Cardiac muscle cell (in vitro differentiated cells and primary cell): ENCODE measurements around the gene RNF187. TPM values are rescaled to one million over a fixed set of nuclear protein-coding genes. Genes with fewer than 3 reads are reported as not detected.

Experiments
- DNase-seq, 2 donors: peaks; one replicate each; pipeline versions ENCODE4 v3.0.0 to v3.0.0-alpha.2; 2010 to 2017; ENCODE audit warnings: low read depth in 1 of 2, low spot score in 1 of 2
- H3K27ac ChIP-seq: fragments of 200-600 bp; sonication (generic); 2 replicates; pipeline ENCODE4 v1.5.1; 2016
- H3K27me3 ChIP-seq: fragments of 200-600 bp; sonication (generic); 2 replicates; pipeline ENCODE4 v1.6.0; 2016; ENCODE audit warnings: control low read depth
- H3K36me3 ChIP-seq: fragments of 200-600 bp; sonication (generic); 2 replicates; pipeline ENCODE4 v1.5.1; 2016; ENCODE audit warnings: control low read depth
- H3K4me1 ChIP-seq: fragments of 200-600 bp; sonication (generic); 2 replicates; pipeline ENCODE4 v1.8.1; 2017; ENCODE audit warnings: low read depth, mild to moderate bottlenecking, mixed run types
- H3K4me3 ChIP-seq: fragments of 200-600 bp; sonication (generic); 2 replicates; pipeline ENCODE4 v1.5.1; 2016; ENCODE audit warnings: mild to moderate bottlenecking
- H3K9me3 ChIP-seq: fragments of 200-600 bp; sonication (generic); 2 replicates; pipeline ENCODE4 v1.5.1; 2017; ENCODE audit warnings: low read depth, mild to moderate bottlenecking, control low read depth
- polyA plus RNA-seq: library from polyadenylated mRNA; unstranded; fragments of >200 nt; fragmentation: Nextera tagmentation; extraction: Ambion mirVana; gene quantifications from 2 replicates; pipeline ENCODE4 v1.2.1, GENCODE V29; 2016
- total RNA-seq: library from RNA; depleted of rRNA; stranded (reverse); fragments of >200 nt; gene quantifications from 2 replicates; pipeline ENCODE4 v1.2.3, GENCODE V29; 2016
- TF ChIP-seq, protein P1 (sequence below): IDR thresholded peaks from 2 replicates; pipeline ENCODE4 v1.5.1; 2012; ENCODE audit warnings: low read depth, mild to moderate bottlenecking, low read length

The RNF187 gene
- total and polyA plus RNA-seq, 2 experiments from 2014 or later, result 86.5 to 213 TPM

DNA sequence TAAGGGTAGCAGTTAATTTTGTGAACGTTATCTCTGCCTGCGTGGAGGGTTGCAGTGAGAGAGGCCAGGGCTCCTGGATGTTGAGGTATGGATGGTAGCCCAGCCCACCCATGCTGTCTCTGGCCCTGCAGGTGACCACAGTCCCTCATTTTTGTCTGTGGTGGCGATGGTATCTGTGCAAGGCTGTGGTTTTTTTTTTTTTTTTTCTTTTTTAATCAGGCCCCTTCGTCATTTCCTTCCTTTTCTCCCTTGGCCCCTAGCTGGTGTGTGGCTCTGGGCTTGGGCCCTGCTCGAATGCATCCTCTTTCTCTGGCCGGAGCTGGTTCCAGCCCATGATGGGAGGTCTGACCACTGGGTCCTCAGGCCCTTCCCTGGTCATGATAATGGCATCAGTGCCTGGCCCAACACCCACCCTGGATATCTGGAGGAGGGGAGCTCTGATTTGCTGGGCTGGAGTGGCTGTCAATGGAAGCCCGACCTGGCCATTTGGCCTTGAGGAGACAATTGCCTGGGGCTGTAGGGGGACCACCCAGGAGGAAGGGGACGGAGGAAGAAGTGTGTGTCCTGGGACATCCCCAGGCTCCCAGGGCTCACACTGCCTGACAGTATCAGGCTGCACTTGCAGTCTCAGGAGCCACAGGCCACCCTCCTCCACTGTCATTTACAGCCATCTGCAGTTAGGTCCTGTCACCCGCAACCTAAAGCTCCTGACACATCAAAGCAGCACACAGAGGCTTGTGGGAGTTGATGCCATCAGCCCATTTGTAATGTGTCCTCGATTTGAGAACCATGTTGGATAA, 8.1 kb upstream of the RNF187 start:
- no peaks in the 10 kb centered on the region for H3K9me3 ChIP-seq
- no peak overlapping the region for H3K4me3 ChIP-seq
- DNase-seq, result peak in 1 of 2 donors; percentile 20
- peaks cover 17% of the 10 kb centered on the region for H3K4me1 ChIP-seq
- H3K36me3 ChIP-seq, result no peaks in the 10 kb centered on the region
- H3K27ac ChIP-seq, result no peak overlapping the region
- TF ChIP-seq, protein P1, sequence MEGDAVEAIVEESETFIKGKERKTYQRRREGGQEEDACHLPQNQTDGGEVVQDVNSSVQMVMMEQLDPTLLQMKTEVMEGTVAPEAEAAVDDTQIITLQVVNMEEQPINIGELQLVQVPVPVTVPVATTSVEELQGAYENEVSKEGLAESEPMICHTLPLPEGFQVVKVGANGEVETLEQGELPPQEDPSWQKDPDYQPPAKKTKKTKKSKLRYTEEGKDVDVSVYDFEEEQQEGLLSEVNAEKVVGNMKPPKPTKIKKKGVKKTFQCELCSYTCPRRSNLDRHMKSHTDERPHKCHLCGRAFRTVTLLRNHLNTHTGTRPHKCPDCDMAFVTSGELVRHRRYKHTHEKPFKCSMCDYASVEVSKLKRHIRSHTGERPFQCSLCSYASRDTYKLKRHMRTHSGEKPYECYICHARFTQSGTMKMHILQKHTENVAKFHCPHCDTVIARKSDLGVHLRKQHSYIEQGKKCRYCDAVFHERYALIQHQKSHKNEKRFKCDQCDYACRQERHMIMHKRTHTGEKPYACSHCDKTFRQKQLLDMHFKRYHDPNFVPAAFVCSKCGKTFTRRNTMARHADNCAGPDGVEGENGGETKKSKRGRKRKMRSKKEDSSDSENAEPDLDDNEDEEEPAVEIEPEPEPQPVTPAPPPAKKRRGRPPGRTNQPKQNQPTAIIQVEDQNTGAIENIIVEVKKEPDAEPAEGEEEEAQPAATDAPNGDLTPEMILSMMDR, result no peak
- H3K27me3 ChIP-seq, result no peaks in the 10 kb centered on the region

DNA sequence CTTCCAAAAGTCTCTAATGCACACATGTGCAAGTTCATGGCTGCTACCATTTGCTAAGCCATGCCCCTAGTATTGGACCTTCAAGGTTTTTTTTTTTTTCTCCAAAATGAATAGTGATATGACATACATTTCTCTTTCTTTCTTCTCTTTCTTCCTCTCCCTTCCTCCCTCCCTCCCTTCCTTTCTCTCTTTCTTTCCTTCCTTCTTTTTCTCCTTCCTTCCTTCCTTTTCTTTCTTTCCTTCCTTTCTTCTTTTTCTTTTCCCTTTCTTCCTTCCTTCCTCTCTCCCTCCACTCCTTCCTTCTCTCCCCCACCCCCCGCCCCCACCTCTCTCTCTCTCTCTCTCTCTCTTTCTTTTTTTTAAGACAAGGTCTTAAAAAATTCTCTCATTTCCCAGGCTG, 3.4 kb upstream of the RNF187 start:
- H3K27ac ChIP-seq, result no peak overlapping the region
- TF ChIP-seq, protein P1, result no peak
- H3K27me3 ChIP-seq, result no peaks in the 10 kb centered on the region
- no peak for DNase-seq
- peaks cover 15% of the 10 kb centered on the region for H3K4me1 ChIP-seq
- H3K36me3 ChIP-seq, result no peaks in the 10 kb centered on the region
- H3K9me3 ChIP-seq, result no peaks in the 10 kb centered on the region
- no peak overlapping the region for H3K4me3 ChIP-seq

DNA sequence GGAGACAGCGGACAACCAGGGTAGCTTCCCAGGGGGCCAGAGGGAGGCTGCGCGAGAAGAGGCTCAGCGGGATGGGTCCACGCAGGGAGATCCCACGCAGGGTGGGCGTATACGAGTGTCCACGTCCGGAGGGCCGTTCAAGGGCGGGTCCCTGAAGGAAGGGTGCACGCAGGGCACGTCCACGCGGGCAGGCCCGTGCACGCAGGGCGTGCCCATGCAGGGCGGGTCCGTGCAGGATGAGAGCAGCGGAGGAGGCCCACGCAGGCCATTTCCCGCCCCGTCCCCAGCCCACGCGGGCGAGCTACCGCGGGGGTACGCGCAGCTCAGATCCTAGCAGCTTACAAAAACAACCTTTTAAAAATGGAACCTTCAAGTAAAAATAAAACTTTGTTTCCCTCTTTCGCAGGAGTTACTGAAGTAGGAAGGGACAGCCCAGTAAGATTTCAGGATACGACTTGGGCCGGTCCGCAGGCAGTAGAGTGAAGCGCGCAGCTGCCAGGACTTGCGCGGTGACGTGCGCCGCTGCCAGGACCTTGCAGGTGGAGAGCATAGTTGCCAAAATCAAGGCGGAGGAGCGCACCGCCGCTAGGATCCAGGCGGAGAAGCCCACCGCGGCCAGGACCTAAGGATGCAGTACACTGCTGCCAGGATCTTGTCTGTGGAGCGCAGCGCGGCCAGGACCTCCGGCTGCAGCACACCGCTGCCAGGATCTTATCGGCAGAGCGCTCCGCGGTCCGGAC, 416 bp upstream of the RNF187 start:
- DNase-seq, result peak; percentile 86 to 93
- TF ChIP-seq, protein P1, result no peak
- Histone ChIP-seq H3K27ac (peak overlapping the region; percentile 99), H3K9me3 (no peaks in the 10 kb centered on the region), H3K4me3 (peak overlapping the region; percentile 92), H3K36me3 (peaks cover 3% of the 10 kb centered on the region), H3K4me1 (peaks cover 7% of the 10 kb centered on the region), H3K27me3 (no peaks in the 10 kb centered on the region)

DNA sequence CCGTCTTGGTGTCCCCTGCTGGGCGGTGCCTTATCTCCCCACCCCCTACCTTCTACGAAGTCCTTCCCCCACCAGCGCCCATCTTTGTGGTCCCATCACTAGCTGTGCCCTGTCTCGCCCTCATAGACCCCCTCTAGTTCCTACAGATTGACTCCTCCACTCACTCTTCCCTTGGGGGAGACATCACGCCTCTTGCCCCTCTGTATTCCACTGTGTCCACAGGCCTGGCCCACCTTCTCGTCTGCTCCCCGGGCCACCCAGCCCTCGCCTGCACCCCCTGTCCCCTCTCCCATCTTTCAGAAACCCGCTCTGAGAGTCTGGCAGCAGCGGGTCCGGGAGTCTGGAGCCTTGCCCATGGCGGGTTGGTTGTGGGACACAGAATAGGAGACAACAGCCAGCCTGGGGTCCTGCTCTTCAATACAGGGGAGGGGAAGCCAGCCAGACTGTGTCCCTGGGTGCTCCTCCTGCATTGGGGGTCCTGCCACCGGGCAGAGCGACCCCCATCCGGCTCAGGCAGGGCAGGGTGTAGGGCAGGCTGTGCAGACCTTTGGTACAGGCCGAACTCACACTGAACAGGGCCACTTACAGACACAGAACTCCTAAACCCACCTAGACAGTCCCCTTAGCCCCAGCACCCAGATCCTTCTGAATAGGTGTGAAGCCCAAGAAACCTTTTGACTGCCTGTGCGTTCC, 1.1 kb downstream of the RNF187 start:
- Histone ChIP-seq H3K27me3 (no peaks in the 10 kb centered on the region), H3K27ac (no peak overlapping the region), H3K36me3 (peaks cover 4% of the 10 kb centered on the region), H3K4me3 (peak overlapping the region; percentile 92), H3K9me3 (no peaks in the 10 kb centered on the region), H3K4me1 (peaks cover 7% of the 10 kb centered on the region)
- TF ChIP-seq, protein P1, result no peak
- no peak for DNase-seq

DNA sequence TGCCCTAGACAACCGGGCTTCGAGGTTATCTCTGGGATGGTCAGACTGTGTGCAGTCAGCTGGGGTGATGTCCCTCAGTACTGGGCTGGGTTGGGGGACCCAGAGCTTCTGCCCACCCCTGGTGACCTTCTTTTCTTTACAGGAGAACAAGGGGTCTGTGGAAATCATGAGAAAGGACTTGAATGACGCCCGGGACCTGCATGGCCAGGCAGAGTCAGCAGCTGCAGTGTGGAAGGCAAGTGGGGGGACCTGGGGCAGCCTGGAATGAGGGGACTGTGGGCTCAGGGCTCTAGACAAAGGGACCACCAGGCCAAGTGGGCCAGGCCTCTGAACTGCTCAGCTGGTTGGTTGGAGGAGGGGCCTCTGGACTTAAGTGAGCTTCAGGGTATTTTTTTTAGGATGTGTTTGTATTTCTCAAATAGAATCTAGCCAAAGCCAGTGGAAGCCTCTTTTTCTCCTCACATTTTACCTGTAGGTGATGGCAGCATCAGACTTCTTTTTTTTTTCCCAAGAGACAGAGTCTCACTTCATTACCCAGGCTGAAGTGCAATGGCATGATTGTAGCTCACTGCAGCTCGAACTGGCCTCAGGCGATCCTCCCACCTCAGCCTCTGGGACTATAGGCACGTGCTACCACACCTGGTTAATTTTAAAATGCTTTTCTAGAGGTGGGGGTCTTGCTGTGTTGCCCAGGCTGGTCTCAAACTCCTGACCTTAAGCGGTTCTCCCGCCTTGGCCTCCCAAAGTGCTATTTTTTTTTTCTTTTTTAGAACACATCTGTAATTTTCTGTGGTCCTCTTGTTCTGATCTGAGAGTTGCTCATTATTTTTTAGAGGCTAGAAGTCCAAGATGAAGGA, 1.9 kb downstream of the RNF187 start:
- TF ChIP-seq, protein P1, result no peak

More for the DNA sequence above, 1.9 kb downstream of the RNF187 start:
- H3K27ac ChIP-seq, result no peak overlapping the region
- H3K4me1 ChIP-seq, result peaks cover 7% of the 10 kb centered on the region
- H3K4me3 ChIP-seq, result peak overlapping the region; percentile 92
- no peaks in the 10 kb centered on the region for H3K27me3 ChIP-seq
- no peak for DNase-seq
- peaks cover 4% of the 10 kb centered on the region for H3K36me3 ChIP-seq
- no peaks in the 10 kb centered on the region for H3K9me3 ChIP-seq
